ENCODE data around the gene NDUFS2.
A peak's percentile ranks its signal among the peaks of the same experiment; 100 is the strongest.

Gene NDUFS2

DNA sequence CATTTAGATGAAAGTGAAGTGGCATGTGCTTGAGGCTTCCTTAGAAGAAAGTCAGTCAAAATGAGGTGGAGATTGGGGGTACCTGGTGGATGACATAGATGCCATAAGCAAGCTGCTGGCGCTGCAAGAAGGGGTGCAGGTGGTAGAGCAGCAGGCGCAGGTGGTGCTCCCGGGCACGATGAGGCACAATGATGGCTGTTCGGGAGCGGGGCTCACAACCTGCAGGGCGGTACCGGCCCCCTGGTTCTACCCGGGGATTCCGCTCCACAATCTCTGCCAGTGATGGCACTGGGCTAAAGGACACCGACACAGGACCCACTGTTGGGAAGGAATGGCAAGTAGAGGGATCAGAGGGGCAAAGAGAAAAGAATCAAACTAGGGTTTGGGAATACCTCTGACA, 27.3 kb upstream of the NDUFS2 start:
- no peak for ATAC-seq
- TF ChIP-seq ISL1 (CRISPR knock-in tag; IDR thresholded peaks at IDR 0.05) (no peak), TCF4 (CRISPR knock-in tag; IDR thresholded peaks at IDR 0.05; ENCODE audit: borderline replicate concordance) (no peak), ZNF70 (CRISPR knock-in tag; IDR thresholded peaks at IDR 0.05) (no peak), ZC3H10 (CRISPR knock-in tag; IDR thresholded peaks at IDR 0.05) (no peak), ZFP3 (CRISPR knock-in tag; IDR thresholded peaks at IDR 0.05) (no peak), CSDC2 (CRISPR knock-in tag; IDR thresholded peaks at IDR 0.05) (no peak), SNAI2 (CRISPR knock-in tag; IDR thresholded peaks at IDR 0.05) (no peak), ZNF8 (CRISPR knock-in tag; IDR thresholded peaks at IDR 0.05) (no peak), RARB (CRISPR knock-in tag; IDR thresholded peaks at IDR 0.05) (no peak), PPARA (CRISPR knock-in tag; IDR thresholded peaks at IDR 0.05; ENCODE audit: borderline replicate concordance) (no peak), BACH2 (CRISPR knock-in tag; IDR thresholded peaks at IDR 0.05; ENCODE audit: borderline replicate concordance) (no peak)

DNA sequence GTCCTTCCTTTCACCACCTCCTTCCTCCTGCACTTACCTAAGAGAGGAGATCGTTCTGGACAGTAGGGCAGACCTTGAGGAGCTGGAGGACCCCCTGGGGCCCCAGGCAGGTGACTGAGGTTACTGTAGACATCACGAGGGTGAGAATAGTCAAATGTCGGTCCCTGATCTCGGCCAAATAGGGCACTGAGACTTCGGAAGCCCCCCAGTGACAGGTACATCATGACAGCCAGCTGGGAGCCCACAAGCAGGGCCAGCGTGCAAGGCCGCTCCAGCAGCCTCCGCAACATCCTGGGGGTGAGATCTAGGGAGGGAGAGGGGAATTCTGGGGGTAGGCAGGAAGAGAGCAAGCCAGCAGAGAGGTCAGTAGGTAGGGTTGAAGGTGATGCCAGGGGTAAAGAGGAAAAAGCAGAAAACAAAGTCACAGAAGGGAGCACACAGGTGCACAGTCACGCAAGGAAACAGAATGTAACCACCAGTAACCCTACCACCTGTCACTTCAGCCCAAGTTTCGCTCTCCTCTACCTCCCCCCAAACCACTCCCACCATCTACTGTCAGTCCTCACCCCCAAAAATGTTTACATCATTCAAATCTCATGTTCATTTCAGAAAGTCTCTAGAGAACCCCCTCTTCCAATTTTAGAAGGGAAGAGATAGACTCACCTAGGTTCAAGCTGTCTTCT, 26.3 kb upstream of the NDUFS2 start:
- no peak for ATAC-seq

GRCh38 chr1:161176468-161177111, 25.6 kb upstream of the NDUFS2 start:
- ATAC-seq, result peak; percentile 44
- no peak for TF ChIP-seq ESRRG (CRISPR knock-in tag; IDR thresholded peaks at IDR 0.05)
- TF ChIP-seq ZNF565 (CRISPR knock-in tag; conservative IDR thresholded peaks at IDR 0.05; ENCODE audit: low read depth), result no peak
- TF ChIP-seq ISL1 (CRISPR knock-in tag; IDR thresholded peaks at IDR 0.05), result no peak

More for the DNA sequence above, 26.3 kb upstream of the NDUFS2 start:
- TF ChIP-seq ZNF8 (CRISPR knock-in tag; IDR thresholded peaks at IDR 0.05) (no peak), GLIS3 (CRISPR knock-in tag; IDR thresholded peaks at IDR 0.05) (no peak), TOX (CRISPR knock-in tag; IDR thresholded peaks at IDR 0.05; ENCODE audit: borderline replicate concordance) (no peak), ZC3H10 (CRISPR knock-in tag; IDR thresholded peaks at IDR 0.05) (no peak), ZNF565 (CRISPR knock-in tag; conservative IDR thresholded peaks at IDR 0.05; ENCODE audit: low read depth) (no peak)
- TF ChIP-seq, protein P1, sequence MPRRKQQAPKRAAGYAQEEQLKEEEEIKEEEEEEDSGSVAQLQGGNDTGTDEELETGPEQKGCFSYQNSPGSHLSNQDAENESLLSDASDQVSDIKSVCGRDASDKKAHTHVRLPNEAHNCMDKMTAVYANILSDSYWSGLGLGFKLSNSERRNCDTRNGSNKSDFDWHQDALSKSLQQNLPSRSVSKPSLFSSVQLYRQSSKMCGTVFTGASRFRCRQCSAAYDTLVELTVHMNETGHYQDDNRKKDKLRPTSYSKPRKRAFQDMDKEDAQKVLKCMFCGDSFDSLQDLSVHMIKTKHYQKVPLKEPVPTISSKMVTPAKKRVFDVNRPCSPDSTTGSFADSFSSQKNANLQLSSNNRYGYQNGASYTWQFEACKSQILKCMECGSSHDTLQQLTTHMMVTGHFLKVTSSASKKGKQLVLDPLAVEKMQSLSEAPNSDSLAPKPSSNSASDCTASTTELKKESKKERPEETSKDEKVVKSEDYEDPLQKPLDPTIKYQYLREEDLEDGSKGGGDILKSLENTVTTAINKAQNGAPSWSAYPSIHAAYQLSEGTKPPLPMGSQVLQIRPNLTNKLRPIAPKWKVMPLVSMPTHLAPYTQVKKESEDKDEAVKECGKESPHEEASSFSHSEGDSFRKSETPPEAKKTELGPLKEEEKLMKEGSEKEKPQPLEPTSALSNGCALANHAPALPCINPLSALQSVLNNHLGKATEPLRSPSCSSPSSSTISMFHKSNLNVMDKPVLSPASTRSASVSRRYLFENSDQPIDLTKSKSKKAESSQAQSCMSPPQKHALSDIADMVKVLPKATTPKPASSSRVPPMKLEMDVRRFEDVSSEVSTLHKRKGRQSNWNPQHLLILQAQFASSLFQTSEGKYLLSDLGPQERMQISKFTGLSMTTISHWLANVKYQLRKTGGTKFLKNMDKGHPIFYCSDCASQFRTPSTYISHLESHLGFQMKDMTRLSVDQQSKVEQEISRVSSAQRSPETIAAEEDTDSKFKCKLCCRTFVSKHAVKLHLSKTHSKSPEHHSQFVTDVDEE (CRISPR knock-in tag; IDR thresholded peaks at IDR 0.05), result no peak
- TF ChIP-seq, protein P2, sequence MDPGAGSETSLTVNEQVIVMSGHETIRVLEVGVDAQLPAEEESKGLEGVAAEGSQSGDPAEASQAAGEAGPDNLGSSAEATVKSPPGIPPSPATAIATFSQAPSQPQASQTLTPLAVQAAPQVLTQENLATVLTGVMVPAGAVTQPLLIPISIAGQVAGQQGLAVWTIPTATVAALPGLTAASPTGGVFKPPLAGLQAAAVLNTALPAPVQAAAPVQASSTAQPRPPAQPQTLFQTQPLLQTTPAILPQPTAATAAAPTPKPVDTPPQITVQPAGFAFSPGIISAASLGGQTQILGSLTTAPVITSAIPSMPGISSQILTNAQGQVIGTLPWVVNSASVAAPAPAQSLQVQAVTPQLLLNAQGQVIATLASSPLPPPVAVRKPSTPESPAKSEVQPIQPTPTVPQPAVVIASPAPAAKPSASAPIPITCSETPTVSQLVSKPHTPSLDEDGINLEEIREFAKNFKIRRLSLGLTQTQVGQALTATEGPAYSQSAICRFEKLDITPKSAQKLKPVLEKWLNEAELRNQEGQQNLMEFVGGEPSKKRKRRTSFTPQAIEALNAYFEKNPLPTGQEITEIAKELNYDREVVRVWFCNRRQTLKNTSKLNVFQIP (CRISPR knock-in tag; IDR thresholded peaks at IDR 0.05; ENCODE audit: borderline replicate concordance, low read depth), result no peak

DNA sequence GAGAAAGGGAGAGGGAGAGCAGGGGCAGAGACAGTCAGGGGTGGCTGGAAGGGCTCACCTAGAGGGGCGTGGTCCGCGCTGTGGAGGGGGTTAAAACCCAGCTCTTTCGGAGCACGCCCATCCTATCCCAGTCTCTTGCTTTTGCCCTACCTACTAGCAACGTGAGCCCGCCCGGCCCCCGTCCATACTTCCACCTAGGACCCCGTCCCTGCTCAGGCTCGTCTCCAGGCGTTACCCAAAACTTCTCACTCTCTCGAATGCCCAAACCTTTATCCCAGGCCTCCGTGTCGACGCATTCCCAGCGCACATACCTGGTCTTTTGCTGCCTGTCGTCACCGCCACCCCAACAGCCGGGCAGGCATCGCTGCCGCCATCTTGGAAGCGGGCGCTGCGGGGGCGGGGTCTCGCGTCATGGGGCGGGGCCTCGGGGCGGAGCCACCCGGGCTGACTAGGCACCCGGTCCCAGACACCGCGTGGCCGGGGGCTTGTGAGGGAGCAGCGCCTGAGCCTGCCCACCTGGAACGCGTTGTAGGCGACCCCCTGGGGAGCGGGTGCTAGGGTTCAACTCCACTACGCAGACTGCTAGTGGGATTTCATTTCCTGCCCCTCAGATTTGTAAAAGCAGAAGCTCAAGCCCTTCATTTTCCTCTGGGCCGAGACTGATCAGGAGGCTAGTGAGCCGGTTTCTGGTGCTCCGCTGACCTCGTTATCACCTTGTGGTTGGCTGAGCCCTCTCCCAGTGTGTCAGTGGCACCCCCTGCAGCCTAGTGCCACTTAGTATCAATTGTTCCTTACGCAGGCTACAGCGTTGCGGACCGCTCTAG, 24.8 kb upstream of the NDUFS2 start, which contains the start of gene B4GALT3:
B4GALT3 (minus strand) TSS at position 396 of the 824 bp plus-strand sequence. CDS start 1,447 bp downstream, outside the sequence.
- peak; percentile 96 for ATAC-seq
- TF ChIP-seq, protein P2 (CRISPR knock-in tag; IDR thresholded peaks at IDR 0.05; ENCODE audit: borderline replicate concordance, low read depth), result no peak
- TF ChIP-seq CSDC2 (CRISPR knock-in tag; IDR thresholded peaks at IDR 0.05), result no peak
- TF ChIP-seq OSR1 (CRISPR knock-in tag; IDR thresholded peaks at IDR 0.05), result no peak
- 0 out of 2 replicates have a peak, but pooled peaks have one; percentile 10 for TF ChIP-seq ZFP3 (CRISPR knock-in tag; IDR thresholded peaks at IDR 0.05)
- no peak for TF ChIP-seq CSRNP3 (CRISPR knock-in tag; IDR thresholded peaks at IDR 0.05)

Data from SK-N-SH treated with all-trans-retinoic acid at 6 μM for 48 hours (cell line).